Erythroblast (primary cell): ENCODE data around the gene MSI2.

Experiments
- DNase-seq, 2 experiments: peaks; one replicate each; lab custom pipeline; 2025; lab: John Stamatoyannopoulos, UW
- GATA1 ChIP-seq: IDR thresholded peaks from 2 replicates; pipeline ENCODE4 v1.6.1; 2011; ENCODE audit warnings: low read depth, mild to moderate bottlenecking, control low read depth, low read length, moderate library complexity
- POLR2A ChIP-seq: IDR thresholded peaks from 2 replicates; pipeline ENCODE4 v1.6.1; 2011; ENCODE audit warnings: mild to moderate bottlenecking, low read length

Gene MSI2

GRCh38 chr17:57692770-57693169 lies 436.4 kb downstream of the MSI2 start:
- no peak for DNase-seq
- TF ChIP-seq GATA1 (no peak), POLR2A (no peak)

DNA sequence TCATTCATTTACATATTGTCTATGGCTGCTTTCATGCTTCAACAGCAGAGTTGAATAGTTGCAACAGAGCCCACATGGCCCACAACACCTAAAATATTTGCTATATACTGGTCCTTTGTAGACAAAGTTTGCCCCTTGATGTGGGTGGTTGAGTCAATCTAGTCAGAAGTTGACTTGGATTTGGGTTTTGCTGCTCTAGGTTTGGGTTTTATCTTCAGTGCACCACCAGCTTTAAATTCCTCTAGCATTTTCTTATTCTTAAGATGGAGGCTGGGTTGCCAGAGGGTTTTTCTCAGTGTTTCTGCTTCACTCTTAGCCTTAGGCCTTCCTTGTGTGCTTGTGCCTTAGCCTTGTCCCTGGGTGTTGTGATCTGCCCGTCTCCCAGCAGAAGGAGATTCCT lies 437.7 kb downstream of the MSI2 start:
- no peak for TF ChIP-seq GATA1
- no peak for TF ChIP-seq POLR2A
- no peak for DNase-seq

GRCh38 chr17:57696050-57696449 lies 439.7 kb downstream of the MSI2 start:
- TF ChIP-seq GATA1 (no peak), POLR2A (no peak)
- no peak for DNase-seq

GRCh38 chr17:57697197-57697596 lies 440.9 kb downstream of the MSI2 start:
- DNase-seq = no peak
- TF ChIP-seq GATA1 = no peak
- TF ChIP-seq POLR2A = no peak

DNA sequence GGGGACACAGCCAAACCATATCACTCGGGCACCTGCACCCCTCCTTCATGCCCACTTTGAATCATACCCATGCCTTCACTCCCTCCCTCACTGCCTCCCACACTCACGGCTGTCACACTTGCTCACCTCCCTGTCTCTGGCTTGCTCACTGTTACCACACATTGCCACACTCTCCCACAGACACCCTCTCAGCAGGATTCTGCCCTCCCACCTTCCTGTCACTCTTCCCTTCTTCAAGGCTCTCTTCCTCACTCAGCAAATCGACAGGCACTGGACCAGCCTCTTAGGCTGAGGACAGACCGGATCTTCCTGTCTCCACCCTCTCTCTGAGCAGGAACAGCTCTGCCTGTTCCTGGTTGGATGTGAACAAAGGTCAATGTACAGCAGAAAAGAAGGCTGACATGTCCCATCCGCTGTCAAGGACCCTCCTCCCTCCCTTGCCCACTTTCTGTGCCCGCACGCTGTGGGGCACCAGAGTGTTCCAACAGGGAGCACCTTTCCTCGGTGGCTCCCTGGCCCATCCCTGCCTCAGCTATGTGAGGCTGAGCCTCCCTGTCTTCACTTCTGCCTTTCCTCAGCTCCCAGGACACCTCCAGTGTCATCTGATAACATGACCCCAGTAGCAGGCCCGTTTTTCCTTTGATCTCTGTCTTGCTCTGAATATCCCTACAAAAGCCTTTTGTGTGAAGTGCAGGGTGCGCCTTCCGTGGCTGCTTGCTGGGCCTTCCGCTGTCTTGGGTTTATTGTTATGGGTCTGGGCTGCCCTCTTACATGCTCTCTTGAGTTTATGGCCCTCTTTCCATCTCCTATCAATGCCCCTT lies 441.8 kb downstream of the MSI2 start:
- no peak for DNase-seq
- TF ChIP-seq POLR2A = no peak
- TF ChIP-seq GATA1 = no peak

GRCh38 chr17:57699751-57700219 lies 443.5 kb downstream of the MSI2 start:
- no peak for DNase-seq
- TF ChIP-seq POLR2A (no peak), GATA1 (no peak)

DNA sequence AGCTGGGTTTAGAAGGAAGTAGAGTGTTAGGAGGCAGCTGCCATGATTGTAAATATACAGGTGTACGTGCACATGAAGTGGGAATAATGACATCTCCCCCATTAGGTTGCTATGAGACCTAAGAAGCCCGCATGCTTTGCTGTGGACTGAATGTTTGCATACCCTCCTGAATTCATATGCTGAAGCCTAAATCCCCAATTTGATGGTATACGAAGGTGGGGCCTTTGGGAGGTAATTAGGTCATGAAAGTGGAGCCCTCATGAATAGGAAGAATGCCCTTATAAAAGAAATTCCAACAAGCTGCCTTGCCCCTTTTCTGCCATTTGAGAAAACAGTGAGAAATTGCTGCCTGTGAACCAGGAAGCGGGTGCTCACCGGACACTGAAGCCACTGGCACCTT lies 444.8 kb downstream of the MSI2 start:
- no peak for DNase-seq
- TF ChIP-seq POLR2A (no peak), GATA1 (no peak)

DNA sequence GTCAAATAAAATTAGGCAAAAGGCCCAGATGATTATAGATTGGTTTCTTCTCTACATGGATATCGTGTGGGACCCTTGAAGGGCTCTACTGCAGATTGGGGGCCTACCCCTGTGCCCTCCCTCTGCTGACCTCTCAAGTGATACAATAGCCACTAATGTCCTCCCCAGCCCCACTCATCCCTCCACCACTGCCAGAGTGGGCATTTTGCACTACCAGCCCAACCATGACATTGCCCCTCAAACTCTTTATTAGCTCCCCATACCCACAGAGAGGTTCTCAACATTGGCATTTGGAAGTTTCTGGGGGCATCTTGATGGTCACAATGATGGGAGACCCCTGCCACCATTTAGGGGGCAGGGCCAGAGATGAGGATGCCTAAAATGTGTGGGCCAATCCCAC lies 446.9 kb downstream of the MSI2 start:
- no peak for DNase-seq
- no peak for TF ChIP-seq GATA1
- TF ChIP-seq POLR2A = no peak

- TF ChIP-seq POLR2A (no peak), GATA1 (no peak)
- no peak for DNase-seq
Observed at GRCh38 chr17:57704448-57704847, 448.1 kb downstream of the MSI2 start.

- no peak for DNase-seq
- TF ChIP-seq POLR2A (no peak), GATA1 (no peak)
Observed at GRCh38 chr17:57705921-57706695, 449.8 kb downstream of the MSI2 start.

DNA sequence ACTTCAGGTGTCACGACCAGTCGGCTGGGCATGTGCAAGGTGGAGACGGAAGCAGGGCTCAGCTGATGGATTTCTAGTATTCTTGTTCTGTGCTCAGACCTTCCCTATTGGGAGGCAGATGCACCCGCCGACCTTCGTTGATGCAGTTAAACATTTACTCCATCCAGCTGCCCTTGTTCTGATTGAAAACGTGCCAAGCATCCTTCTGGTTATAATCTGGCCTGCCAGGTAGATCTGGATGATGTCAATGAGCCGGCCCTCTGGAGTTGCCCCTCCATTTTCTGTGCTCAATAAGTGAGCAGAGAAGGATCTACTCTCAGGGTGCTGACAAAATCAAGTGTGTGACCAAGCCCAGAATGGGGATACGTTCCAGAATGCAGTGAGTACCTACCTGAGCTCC lies 450.4 kb downstream of the MSI2 start:
- no peak for DNase-seq

GRCh38 chr17:57707892-57708291 lies 451.6 kb downstream of the MSI2 start:
- TF ChIP-seq POLR2A = no peak
- TF ChIP-seq GATA1 = no peak
- no peak for DNase-seq

More for the DNA sequence above, 450.4 kb downstream of the MSI2 start:
- no peak for TF ChIP-seq GATA1

- no peak for TF ChIP-seq POLR2A
- TF ChIP-seq GATA1 = no peak
- no peak for DNase-seq
Observed at GRCh38 chr17:57708410-57708809, 452.1 kb downstream of the MSI2 start.

- no peak for DNase-seq
- no peak for TF ChIP-seq POLR2A
- no peak for TF ChIP-seq GATA1
Observed at GRCh38 chr17:57713140-57713539, 456.8 kb downstream of the MSI2 start.
